Peyer's patch (tissue), 4 donors: ENCODE data around the gene RAI14.

Experiments
- CTCF ChIP-seq, 6 experiments: fragments of 450-650 bp in 4 of 6; fragments of 200-600 bp in 2 of 6; sonication (generic) in 1 of 6; IDR thresholded peaks; one replicate each; pipeline ENCODE4 v1.5.1; 2017 to 2019; ENCODE audit warnings: antibody characterized with exemption in 6 of 6, mild to moderate bottlenecking in 3 of 6, moderate library complexity in 1 of 6
- POLR2A ChIP-seq, 2 donors: fragments of 450-650 bp; IDR thresholded peaks; one replicate each; pipeline ENCODE4 v1.5.1; 2017; ENCODE audit warnings: antibody characterized with exemption in 2 of 2, mild to moderate bottlenecking in 2 of 2, moderate library complexity in 2 of 2

- TF ChIP-seq CTCF (IDR thresholded peaks at IDR 0.05) (no peak), POLR2A (IDR thresholded peaks at IDR 0.05) (no peak)
Observed at GRCh38 chr5:34881246-34881645, 225.1 kb downstream of the RAI14 start.
